ENCODE measurements around the gene LURAP1L. TPM values are rescaled to one million over a fixed set of nuclear protein-coding genes. Genes with fewer than 3 reads are reported as not detected.
A peak's percentile ranks its signal among the peaks of the same experiment; 100 is the strongest.

Gene LURAP1L
- total RNA-seq, 4 donors from 2014 or later, result 9.1 to 19.8 (median 15.1) TPM

DNA sequence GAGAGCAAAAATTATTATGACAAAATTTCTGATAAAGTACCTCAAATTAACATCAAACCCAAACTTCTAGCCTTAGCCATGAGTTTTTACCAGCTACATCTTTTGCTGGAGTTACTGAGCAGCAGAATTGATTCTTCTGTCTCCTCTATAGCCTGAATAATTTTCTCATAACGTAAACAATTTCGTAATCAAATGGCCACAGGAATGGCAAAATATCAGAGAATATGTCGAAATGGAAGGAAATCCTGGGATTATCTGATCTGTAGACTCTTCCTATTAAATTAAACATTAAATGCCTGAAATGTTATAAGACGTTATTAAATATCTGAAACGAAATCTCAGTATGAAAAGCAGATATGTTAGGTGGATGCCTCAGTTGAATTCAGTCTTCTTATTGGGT is 41.1 kb downstream of the LURAP1L start:
- TF ChIP-seq POLR2A (IDR thresholded peaks at IDR 0.05) (no peak), CTCF (IDR thresholded peaks at IDR 0.05) (no peak)
- WGBS, 2 donors, result 87 to 92% methylated on average over 5 of the region's 5 CpGs
- DNase-seq (ENCODE audit: low spot score in 2 of 2), result no peak
- intact Hi-C loops (cut with DNase I; ENCODE audit: low total_unique reads), result no loop called here
- no peak overlapping the region for H3K4me3 ChIP-seq (ENCODE audit: low read depth, poor library complexity, severe bottlenecking)

DNA sequence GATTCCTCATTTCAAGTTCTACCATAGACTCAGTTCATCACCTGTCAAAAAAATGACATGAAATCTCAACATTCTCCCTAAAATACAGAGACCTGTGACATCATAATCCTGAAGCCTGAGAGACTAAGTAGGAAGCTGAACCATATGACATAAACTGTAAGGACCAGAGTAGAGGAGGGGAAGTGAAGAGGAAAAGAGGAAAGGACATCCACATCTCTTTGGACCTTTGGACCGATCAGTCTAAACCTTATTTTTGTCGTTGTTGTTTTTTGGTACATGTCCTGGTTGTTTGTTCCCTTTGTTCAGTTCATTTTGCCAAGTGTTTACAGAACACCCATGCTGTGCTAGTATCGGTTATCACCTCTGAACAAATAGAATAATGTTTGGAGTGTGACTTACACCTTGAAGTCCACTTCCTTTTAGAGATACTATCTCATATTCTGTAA is 41.9 kb downstream of the LURAP1L start:
- intact Hi-C loops (cut with DNase I; ENCODE audit: low total_unique reads), result no loop called here
- no peak for TF ChIP-seq POLR2A (IDR thresholded peaks at IDR 0.05)
- no peak for TF ChIP-seq CTCF (IDR thresholded peaks at IDR 0.05)
- DNase-seq (ENCODE audit: low spot score in 2 of 2), result no peak
- H3K4me3 ChIP-seq (ENCODE audit: low read depth, poor library complexity, severe bottlenecking), result no peak overlapping the region
- 94 to 95% methylated on average over 3 of the region's 3 CpGs for WGBS, 2 donors

GRCh38 chr9:12817702-12818101 is 42.9 kb downstream of the LURAP1L start:
- no peak for DNase-seq (ENCODE audit: low spot score in 2 of 2)
- TF ChIP-seq CTCF (IDR thresholded peaks at IDR 0.05) (no peak), POLR2A (IDR thresholded peaks at IDR 0.05) (no peak)
- WGBS, 2 donors, result 73 to 74% methylated on average over 9 of the region's 9 CpGs
- intact Hi-C loops (cut with DNase I; ENCODE audit: low total_unique reads), result no loop called here
- H3K4me3 ChIP-seq (ENCODE audit: low read depth, poor library complexity, severe bottlenecking), result no peak overlapping the region

DNA sequence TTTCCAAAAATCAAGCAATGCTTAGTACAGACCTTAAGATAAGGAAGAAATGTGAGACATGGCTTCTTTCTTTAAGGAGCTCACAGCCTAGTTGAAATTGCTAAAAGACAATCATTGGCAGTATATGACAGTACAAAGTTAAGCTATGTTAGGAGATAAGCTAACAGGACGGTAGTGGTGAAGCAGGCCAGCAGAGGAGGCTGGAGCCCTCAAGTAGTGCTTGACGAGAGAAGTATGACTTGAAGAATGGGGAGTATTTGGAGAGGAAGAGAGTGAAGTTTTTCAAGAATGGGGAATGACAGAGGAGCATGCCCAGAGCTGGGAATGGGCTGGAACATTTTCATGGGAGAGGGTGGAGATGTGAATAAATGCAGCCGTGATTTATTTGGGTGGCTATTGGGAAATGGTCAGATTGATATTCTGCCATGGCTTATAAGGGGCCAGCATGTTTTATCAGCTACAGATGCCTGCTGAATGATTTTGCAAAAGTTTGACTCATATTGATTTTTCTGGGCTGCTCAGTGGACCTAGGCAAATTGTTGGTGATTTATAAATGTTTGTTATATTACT is 43.7 kb downstream of the LURAP1L start:
- TF ChIP-seq CTCF (IDR thresholded peaks at IDR 0.05), result no peak
- TF ChIP-seq POLR2A (IDR thresholded peaks at IDR 0.05), result no peak
- intact Hi-C loops (cut with DNase I; ENCODE audit: low total_unique reads), result no loop called here
- DNase-seq (ENCODE audit: low spot score in 2 of 2), result peak in 1 of 2 donors; percentile 59
- 36 to 53% methylated on average over 3 of the region's 3 CpGs for WGBS, 2 donors
- no peak overlapping the region for H3K4me3 ChIP-seq (ENCODE audit: low read depth, poor library complexity, severe bottlenecking)

DNA sequence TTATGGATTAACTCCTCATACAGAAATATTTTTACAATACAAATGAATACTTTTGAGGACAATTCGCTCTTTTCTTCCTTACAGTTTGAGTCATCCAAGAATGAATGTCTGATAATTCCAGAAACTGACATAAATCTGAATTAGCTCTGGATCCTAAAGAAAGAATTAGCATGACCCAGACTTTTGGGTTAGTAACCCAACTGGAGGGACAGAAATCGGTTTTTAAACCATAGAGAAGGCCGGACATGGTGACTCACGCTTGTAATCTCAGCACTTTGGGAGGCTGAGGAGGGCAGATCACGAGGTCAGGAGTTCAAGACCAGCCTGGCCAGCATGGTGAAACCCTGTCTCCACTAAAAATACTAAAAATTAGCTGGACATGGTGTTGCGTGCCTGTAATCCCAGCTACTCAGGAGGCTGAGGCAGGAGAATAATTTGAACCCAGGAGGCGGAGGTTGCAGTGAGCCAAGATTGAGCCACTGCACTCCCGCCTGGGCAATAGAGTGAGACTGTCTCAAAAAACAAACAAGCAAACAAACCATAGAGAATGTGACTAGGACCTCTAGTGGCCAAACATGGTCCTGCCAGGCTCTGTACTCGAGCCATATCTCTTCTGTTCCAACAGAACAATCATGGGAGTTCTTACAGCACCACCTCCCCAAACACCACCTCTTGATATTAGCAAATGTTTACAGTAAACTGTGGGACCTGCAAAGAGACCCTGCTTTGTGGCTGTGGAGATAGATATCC is 44.8 kb downstream of the LURAP1L start:
- 76 to 85% methylated on average over 9 of the region's 9 CpGs for WGBS, 2 donors
- H3K4me3 ChIP-seq (ENCODE audit: low read depth, poor library complexity, severe bottlenecking), result no peak overlapping the region
- TF ChIP-seq CTCF (IDR thresholded peaks at IDR 0.05) (no peak), POLR2A (IDR thresholded peaks at IDR 0.05) (no peak)
- no peak for DNase-seq (ENCODE audit: low spot score in 2 of 2)
- intact Hi-C loops (cut with DNase I; ENCODE audit: low total_unique reads), result no loop called here

Data from lower leg skin (tissue), 4 donors.